Stimulated activated CD8-positive, alpha-beta memory T cell treated with anti-CD3 and anti-CD28 coated beads, Interleukin-15, amount 100 ng/mL, for 1 hour (primary cell): Measurements from ENCODE around the gene RHBDD3.

Experiments
- DNase-seq: peaks from one replicate; pipeline ENCODE4 v3.0.0-alpha.2; 2020; ENCODE audit warnings: low read depth

Gene RHBDD3

GRCh38 chr22:29269230-29269604 lies 1.4 kb upstream of the RHBDD3 start:
- DNase-seq: no peak

- DNase-seq: no peak
These were observed 889 bp upstream of the RHBDD3 start for GRCh38 chr22:29268511-29269229.

- DNase-seq: no peak
These were observed 321 bp downstream of the RHBDD3 start for GRCh38 chr22:29267462-29267857.

GRCh38 chr22:29266564-29267461 lies 968 bp downstream of the RHBDD3 start:
- DNase-seq: no peak

- no peak for DNase-seq
These were observed 1.9 kb downstream of the RHBDD3 start for GRCh38 chr22:29265929-29266328.

GRCh38 chr22:29265305-29265704 lies 2.5 kb downstream of the RHBDD3 start:
- DNase-seq: no peak

- no peak for DNase-seq
These were observed 3.9 kb downstream of the RHBDD3 start for GRCh38 chr22:29263791-29264276.

- DNase-seq: no peak
These were observed 7.0 kb downstream of the RHBDD3 start for GRCh38 chr22:29260601-29261315.

- no peak for DNase-seq
These were observed 7.7 kb downstream of the RHBDD3 start for GRCh38 chr22:29260031-29260560.

GRCh38 chr22:29259253-29259899 lies 8.4 kb downstream of the RHBDD3 start:
- no peak for DNase-seq

GRCh38 chr22:29258407-29259252 lies 9.2 kb downstream of the RHBDD3 start:
- DNase-seq: no peak

GRCh38 chr22:29257751-29258181 lies 10.0 kb downstream of the RHBDD3 start:
- DNase-seq: no peak

GRCh38 chr22:29256606-29257325 lies 11.0 kb downstream of the RHBDD3 start:
- DNase-seq: no peak

- no peak for DNase-seq
These were observed 12.6 kb downstream of the RHBDD3 start for GRCh38 chr22:29255064-29255621.

- DNase-seq: no peak
These were observed 13.5 kb downstream of the RHBDD3 start for GRCh38 chr22:29254286-29254660.

GRCh38 chr22:29253561-29254285 lies 14.1 kb downstream of the RHBDD3 start:
- no peak for DNase-seq

GRCh38 chr22:29251981-29252911 lies 15.5 kb downstream of the RHBDD3 start:
- DNase-seq: no peak

GRCh38 chr22:29251265-29251664 lies 16.5 kb downstream of the RHBDD3 start:
- DNase-seq: no peak
